GM18873 (cell line): ENCODE data around the gene HCK.

Experiments
- ATAC-seq: cut with Tn5 transposase; IDR thresholded peaks from one replicate; pipeline ENCODE4 v1.9.1; 2021; ENCODE audit warnings: mild to moderate bottlenecking, moderate library complexity, moderate number of reproducible peaks; ENCODE audit not compliant: unreplicated experiment, low FRiP score

HCK gene

GRCh38 chr20:32052090-32052777 is at the start of gene HCK:
Gene HCK, plus strand, starts transcription at chr20:32052242.
- no peak for ATAC-seq

DNA sequence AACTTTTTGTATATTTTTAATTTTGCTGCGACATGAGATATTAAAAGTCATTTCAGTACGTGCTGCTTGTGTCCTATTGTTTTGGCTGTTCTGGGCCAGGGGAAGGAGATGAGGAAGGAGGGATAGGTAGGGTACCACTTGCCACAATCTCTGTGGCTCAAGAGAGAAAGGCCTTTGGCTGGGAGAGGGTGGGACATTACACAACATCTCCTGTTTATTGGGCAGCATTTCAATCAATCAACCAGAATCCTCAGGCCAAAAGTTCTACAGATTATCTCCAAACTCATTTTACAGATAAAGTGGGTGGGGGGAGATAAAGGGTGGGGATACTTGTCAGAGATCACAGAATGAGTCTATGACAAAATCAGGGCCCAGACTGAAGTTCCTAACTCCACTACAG is 48.7 kb upstream of the HCK start:
- ATAC-seq, result no peak

DNA sequence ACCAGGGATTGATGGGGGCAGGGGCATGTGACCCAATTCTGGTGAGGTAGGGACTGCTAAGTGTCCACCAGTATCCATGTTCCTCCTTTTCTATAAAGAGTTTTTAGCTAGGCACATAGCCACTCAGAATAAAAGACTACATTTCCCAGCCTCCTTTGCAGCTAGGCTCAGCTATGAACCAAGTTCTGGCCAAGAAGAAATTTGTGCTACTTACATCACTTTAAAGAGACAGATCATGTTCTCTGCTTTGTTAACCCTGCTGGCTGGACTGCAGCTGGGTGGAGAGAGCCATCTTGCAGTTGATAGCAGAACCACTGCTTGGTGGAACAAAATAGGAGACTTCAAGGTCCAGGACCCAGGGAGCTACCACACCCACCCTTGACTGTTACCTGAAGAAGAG is 47.1 kb upstream of the HCK start:
- no peak for ATAC-seq

DNA sequence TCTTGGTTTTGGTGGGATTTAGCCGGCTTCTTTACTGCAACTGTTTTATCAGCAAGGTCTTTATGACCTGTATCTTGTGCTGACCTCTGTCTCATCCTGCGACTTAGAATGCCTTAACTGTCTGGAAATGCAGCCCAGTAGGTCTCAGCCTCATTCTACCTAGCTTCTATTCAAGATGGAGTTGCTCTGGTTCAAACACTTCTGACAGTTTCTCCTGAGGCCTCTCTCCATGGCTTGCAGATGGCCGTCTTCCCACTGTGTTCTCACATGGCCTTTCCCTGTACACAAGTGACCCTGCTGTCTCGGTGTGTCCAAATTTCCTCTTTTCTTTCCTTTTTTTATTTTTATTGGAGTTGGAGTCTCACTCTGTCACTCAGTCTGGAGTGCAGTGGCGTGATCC is 46.0 kb upstream of the HCK start:
- ATAC-seq, result no peak

GRCh38 chr20:32006841-32007786 is 44.9 kb upstream of the HCK start:
- no peak for ATAC-seq

DNA sequence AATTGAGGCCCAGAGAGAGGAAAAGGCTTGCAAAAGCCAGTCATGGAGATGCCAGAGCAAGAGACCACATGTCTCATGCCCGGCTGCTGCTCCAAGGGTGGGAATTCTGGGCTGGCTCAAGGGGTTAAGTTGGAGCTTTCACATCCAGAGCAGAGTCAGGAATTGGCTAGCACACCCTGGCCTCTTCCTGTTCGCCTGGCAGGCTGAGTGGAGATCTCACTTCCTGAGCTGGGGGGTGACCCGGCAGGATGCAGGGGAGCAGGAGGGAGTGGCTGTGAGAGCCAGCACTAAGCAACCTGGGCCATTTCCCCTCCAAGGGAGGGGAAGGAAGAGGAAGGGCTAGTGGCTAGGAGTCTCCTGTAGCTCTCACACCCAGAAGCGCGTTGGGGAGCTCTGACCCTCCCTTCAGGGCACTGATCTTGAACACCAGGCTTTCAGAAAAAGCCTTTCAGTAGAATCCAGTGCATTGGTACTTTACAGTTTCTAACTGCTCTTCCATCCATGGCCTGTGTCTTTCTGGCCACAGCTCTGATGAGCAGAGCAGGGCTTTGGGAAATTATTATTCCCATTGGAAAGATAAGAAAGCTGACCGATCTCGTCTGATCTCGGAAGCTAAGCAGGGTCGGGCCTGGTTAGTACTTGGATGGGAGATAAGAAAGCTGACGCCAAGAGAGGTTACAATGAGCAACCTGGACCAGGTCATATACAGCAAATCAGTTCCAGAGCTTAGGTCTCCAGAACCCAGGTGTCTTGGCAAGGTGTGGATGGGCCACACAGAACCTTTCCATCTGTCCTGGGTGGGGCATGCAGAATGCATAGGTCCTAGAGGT is 44.0 kb upstream of the HCK start:
- ATAC-seq, result no peak

DNA sequence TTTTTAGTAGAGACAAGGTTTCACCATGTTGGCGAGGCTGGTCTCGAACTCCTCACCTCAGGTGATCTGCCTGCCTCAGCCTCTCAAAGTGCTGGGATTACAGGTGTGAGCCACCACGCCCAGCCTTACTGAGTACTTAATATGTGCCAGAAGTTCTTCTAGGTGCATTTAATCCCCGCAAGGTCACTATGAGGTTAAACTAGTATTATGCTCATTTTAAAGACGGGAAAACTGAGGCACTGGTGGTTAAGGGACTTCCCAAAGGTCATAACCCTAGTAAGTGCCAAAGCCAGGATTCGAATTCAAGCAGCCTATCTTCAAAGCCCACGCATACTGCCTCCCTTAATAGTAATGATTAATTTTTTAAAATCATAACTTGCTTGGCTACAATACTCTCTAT is 42.5 kb upstream of the HCK start:
- no peak for ATAC-seq

DNA sequence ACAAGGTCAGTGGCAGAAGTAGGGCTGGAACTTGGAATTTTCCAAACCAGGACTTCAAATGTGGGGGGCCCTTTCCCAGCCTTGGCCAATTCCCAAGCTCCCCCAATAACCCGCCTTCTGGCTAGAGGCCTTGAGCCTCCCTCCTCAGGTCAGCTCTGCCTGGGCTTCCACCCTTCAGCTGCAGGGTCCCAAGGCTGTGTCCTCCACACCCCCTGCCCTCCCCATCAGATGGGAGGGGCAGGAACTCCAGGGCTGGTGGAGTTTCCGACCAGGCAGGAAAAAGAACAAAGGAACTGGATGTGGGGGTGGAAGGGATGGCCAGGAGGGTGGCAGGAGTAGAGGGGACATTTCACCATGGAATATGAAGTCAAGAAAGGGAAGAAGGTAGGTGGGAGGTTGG is 41.9 kb upstream of the HCK start, which contains the start of gene CCM2L:
TSS of gene CCM2L (plus strand) at position 338 of the 400 bp plus-strand sequence. CDS start at position 355, 17 bp downstream.
- ATAC-seq, result no peak

DNA sequence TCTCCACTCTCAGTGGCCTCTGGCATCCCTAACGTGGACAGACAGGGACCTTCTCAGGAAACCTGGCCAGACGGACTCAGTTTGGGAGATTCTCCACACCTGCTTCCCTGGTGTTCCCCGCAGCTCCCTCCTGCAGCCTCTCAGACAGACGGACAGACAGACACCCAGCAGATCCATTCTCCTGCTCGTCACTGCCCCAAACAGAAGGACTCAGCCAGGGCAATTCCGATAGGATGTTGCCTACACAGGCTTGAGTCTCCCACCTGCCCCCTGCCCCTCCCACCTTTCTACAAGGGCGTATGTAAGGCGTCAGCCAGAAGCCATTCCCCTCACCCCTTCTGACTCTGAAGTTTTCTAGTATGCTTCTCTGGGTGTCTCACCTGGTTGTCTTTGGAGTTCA is 41.4 kb upstream of the HCK start:
- no peak for ATAC-seq

DNA sequence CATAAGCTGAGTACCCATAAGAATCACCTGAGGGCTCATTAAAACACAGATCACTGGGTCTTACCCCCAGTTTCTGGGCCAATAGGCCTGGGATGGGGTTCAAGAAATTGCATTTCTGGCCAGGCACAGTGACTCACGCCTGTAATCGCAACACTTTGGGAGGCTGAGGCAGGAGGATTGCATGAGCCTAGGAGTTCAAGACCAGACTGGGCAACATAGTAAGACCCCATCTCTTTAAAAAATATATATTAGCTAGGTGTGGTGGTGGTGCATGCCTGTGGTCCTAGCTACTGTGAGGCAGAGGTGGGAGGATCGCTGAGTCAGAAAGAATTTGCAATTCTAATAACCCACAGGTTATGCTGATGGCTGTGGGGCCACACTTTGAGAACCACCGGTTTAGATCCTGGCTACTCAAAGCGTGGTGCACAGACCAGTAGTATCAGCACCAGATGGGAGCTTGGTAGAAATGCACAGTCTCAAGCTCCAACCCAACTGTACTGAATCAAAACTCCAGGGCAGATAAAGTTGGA is 39.8 kb upstream of the HCK start:
- ATAC-seq, result no peak

GRCh38 chr20:32013326-32013725 is 38.7 kb upstream of the HCK start:
- ATAC-seq, result no peak

DNA sequence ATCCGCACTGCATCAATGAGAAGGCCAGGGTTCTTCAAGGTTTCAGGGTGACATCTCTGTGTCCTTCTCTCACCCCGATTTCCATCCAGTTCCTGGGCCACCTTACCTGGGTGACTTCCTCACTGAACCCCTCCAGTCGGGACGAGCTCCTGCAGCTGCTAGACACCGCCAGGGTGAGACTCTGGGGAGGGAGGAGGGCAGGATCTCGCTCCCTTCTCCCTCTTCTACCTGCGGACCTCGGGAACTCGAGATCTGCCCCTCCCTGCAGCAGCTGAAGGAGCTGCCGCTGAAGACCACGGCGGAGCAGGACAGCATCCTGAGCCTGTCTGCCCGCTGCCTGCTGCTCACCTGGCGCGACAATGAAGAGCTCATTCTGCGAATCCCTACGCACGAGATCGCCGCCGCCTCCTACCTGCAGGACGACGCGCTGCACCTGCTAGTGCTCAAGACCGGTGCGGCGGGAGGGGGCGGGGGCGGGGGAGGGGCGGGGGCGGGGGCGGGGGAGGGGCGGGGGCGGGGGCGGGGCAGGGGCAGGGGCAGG is 34.3 kb upstream of the HCK start:
- ATAC-seq, result no peak

DNA sequence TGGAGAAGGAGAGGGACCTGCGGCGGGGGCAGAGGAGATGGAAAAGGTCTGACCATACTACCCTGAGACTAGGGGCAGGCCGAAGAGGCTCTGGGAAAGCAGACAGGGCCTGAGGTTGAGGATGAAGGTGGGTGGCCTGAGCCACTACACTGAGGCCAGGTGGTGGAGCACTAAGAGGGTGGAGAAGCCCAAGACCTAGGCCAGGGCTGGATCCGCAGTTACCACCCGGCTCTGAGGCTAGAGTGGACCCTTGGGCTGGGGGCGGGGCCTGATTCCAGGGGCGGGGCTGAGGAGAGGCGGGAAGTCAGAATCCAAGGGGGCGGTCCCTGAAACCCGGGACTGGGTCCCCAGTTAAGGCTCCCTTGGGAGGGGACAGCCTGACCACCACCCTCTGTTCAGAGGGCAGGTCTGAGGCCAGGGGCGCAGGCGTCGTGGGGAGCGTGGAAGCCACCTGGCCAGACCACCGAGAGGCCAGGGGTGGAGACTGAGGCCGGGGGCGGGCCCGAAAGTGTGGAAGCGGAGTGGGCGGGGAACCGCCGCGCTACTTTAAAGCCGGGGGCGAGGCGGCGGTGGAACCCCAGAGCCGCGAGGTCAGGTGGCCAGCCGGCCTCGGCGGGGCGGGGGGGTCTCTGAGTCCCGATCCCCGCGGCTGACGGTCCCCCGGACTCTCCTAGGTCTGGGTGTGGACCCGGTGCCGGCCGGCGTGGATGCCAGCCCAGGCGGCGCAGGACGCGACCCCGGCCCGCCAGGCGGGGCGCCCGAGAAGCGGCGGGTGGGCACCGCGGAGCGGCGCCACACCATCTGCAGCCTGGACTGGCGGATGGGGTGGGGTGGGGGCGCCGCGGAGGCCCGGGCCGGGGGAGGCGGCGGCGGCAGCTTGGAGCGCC is 33.5 kb upstream of the HCK start:
- ATAC-seq, result no peak

DNA sequence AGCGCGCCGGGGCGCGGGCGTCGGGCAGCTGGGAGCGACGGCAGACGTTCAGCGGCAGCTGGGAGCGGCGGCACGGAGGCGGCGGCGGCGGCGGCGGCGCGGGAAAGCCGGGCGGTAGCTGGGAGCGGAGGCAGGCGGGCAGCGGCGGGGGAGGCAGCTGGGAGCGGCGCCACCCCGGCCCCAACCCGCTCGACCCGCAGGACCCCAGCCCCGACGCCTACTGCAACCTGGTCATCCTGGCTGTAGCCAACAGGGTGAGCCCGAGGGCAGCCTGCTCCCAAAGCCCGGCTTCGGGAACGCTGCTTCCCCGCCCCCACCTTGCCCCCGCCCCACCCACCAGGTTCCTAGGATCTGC is 32.9 kb upstream of the HCK start:
- ATAC-seq, result no peak

- ATAC-seq, result no peak
These were observed 32.2 kb upstream of the HCK start for GRCh38 chr20:32019563-32020463.

GRCh38 chr20:32021091-32021490 is 31.0 kb upstream of the HCK start:
- ATAC-seq, result no peak

- no peak for ATAC-seq
These were observed 27.3 kb upstream of the HCK start for GRCh38 chr20:32024683-32025295.

GRCh38 chr20:32027643-32028042 is 24.4 kb upstream of the HCK start:
- no peak for ATAC-seq
